Measurements from ENCODE around the gene NPFFR2.

NPFFR2 gene

DNA sequence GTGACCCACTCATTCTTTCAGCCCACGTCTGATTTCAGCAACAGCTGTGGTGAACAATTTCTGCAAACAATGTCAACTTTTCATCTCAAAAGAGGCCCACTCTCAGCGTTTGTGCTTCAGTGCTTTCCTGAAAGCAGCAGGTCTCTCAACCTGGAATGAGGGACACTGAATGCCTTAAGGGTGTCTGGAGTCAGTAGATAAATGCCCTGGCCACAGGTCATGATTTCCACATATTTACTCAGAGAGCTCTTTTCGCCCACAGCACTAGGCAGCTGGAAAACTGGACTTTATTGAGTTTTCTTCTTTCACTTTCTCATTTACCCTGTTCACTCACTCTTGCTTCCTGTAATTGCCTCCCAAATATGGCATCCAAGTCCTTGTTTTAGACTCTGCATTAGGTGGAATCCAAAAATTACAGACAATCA lies 52.8 kb downstream of the NPFFR2 start:
- no peak for TF ChIP-seq GATA3 (IDR thresholded peaks at IDR 0.05; ENCODE audit: low read depth, low read length)

DNA sequence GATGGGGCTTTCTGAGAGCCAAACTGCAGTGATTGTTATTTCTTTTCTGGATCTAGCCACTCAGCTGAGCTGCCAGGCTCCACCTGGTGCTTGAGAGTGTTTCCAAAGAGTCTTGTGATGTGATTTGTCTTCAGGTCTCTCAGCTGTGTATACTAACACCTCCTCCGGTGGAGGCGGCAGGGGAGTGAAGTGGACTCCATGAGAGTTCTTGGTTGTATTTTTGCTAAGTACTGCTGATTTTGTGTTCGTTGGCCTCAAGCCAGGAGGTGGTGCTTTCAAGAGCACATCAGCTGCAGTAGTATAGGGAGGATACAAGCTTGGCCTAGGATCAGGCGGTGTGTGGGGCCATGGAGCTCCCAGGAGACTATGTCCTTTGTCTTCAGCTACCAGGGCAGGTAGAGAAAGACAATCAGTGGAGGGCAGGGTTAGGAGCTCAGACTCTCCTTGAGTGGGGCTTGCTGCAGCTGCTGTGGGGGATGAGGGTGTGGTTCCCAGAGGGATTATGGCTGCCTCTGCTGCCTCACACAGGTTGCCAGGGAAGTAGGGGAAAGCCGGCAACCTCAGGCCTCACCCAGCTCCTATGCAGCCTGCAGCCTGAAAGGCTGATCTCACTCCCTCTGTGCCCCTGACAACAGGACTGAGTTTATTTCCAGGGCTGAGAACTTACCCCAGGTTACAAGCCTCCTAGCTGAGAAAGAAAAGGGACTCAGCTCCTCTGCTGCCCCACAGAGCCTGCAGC lies 62.4 kb downstream of the NPFFR2 start:
- no peak for TF ChIP-seq GATA3 (IDR thresholded peaks at IDR 0.05; ENCODE audit: low read depth, low read length)

DNA sequence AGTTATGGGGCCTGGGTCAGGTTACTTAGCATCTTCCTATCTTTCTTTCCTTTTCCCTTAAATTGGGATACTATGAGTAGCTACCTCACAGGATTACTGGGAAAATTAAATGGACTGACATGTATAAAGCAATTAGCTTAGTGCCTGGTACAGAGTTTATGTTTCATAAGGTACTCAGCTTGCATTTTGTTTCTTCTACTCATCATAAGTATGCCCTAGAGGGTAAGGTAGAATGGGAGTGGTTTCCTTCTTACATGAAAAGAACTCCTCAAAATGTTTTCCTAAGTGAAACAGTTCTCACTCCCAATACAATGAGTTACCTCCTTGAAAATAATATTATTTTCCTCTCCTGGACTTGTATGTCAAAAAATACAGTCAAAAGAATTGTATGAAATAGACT lies 75.7 kb downstream of the NPFFR2 start:
- TF ChIP-seq GATA2 (IDR thresholded peaks at IDR 0.05; ENCODE audit: low read depth, low read length) (no peak), GATA3 (IDR thresholded peaks at IDR 0.05; ENCODE audit: low read depth, low read length) (no peak)

DNA sequence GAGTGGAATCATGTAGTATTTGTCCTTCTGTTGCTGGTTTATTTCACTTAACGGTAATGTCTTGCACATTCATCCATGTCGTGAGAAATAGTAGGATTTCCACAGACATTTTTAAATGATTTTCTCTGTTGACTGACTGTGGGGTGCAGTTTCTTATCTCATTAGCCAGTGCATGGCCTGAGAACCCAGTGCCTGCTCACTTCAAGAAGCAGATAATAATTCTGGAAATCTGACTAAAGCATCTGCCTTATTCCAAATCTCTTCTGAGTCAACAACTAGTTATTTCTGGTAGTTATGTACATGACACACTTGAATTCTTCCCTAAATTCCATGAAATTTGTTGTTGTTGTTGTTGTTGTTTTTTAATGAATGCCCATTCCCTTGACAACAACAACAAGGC lies 77.6 kb downstream of the NPFFR2 start:
- TF ChIP-seq GATA2 (IDR thresholded peaks at IDR 0.05; ENCODE audit: low read depth, low read length) (no peak), GATA3 (IDR thresholded peaks at IDR 0.05; ENCODE audit: low read depth, low read length) (no peak)

DNA sequence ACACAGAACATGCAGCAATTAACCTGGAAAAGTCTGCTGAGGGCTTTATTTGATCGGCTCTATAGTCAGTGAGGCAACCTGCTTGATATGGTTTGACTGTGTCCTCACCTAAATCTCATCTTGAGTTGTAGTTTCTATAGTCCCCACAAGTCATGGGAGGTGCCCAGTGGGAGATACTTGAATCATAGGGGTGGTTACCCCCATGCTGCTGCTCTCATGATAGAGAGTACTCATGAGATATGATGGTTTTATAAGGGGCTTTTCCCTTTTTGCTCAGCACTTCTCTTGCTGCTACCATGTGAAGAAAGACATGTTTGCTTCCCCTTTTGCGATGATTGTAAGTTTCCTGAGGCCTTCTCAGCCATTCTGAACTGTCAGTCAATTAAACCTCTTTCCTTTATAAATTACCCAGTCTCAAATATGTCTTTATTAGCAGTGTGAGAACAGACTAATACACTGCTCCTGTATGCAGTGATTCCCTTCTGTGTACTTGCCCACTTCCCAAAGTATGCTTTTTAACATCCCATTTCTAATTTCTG lies 78.2 kb downstream of the NPFFR2 start:
- TF ChIP-seq GATA3 (IDR thresholded peaks at IDR 0.05; ENCODE audit: low read depth, low read length) = no peak
- TF ChIP-seq GATA2 (IDR thresholded peaks at IDR 0.05; ENCODE audit: low read depth, low read length) = no peak

DNA sequence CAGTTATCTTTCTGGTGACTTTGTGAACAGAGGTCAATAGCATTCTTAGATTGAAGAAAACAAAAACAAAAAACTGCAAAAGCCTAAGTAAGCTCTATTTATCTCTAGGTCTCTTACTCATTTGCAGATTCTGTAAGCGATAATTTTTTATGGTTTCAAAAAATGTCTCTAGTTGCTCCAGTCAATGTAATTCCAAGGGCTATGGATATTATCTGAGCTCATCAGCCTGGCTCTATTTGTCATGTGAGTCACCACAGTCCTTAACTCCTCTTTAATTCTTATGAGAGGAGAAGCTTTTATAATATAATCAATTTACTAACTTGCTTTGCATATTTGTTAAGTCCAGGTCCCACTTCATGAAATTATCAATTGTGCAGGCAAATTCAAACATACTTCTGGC lies 79.1 kb downstream of the NPFFR2 start:
- TF ChIP-seq GATA2 (IDR thresholded peaks at IDR 0.05; ENCODE audit: low read depth, low read length) = no peak
- no peak for TF ChIP-seq GATA3 (IDR thresholded peaks at IDR 0.05; ENCODE audit: low read depth, low read length)

DNA sequence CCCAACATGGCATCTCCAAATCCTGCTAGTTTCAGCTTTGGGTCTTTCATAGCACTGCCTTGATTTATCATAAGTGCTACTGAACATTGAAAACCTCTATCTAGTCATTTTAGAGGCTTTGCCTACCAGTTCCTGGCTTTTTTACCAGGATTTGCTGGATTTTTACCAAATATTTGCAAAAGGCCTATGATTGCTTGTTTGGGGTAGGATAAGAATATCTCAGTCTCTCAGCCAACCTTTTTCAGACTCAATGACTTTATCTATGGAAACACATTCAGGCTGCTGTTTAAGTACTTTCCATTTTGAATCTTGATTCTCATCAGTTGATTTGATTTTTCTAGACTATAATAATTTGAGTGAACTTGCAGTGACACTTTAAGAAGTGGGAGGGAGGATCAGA lies 80.1 kb downstream of the NPFFR2 start:
- no peak for TF ChIP-seq GATA3 (IDR thresholded peaks at IDR 0.05; ENCODE audit: low read depth, low read length)
- TF ChIP-seq GATA2 (IDR thresholded peaks at IDR 0.05; ENCODE audit: low read depth, low read length) = no peak

DNA sequence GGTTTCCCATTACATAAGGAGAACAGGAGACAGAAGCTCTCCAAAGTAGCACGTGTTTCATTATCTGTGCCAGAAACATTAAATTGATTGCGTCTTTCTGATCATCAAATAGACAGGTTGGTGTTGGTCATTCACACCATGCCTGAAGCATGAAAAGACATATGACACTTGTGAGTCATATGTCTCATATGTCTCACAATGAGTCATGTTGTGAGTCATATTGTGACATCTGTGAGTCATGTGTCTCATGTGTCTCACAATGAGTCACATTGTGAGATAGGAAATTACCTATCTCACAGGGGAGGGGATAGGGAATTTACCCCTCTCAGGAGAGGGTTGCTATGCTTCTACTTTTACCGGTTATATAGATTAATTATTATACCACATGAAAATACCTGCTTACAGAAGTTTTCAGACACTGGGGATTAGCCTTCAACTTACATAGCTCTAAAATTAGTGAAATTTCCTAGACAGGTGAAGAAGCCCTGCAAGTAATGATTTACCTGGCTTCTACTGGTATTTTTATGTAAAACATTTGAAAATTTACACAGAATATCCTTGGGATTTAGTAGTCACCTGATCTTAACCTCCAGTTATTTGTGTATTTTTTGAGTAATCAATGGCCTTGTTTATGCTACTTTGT lies 80.8 kb downstream of the NPFFR2 start:
- TF ChIP-seq GATA3 (IDR thresholded peaks at IDR 0.05; ENCODE audit: low read depth, low read length) (no peak), GATA2 (IDR thresholded peaks at IDR 0.05; ENCODE audit: low read depth, low read length) (no peak)

DNA sequence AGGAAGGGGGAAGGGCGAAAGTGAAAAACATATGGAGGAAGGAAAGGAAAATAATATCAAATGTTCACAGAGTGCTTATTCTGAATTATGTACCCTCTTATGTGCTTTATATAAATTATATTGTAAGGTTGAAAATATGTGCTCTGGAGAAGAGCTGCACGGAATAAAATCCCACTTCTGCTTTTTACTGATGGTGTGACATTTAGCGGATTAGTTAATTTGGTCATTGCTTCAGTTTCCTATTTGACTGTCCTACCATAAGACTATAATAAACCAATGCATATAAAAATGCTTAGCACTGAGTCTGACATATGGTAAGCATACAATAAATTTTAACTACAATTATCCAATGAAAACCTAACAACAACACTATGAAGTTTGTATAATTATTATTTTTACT lies 86.2 kb downstream of the NPFFR2 start:
- TF ChIP-seq GATA3 (IDR thresholded peaks at IDR 0.05; ENCODE audit: low read depth, low read length) (no peak), GATA2 (IDR thresholded peaks at IDR 0.05; ENCODE audit: low read depth, low read length) (no peak)

DNA sequence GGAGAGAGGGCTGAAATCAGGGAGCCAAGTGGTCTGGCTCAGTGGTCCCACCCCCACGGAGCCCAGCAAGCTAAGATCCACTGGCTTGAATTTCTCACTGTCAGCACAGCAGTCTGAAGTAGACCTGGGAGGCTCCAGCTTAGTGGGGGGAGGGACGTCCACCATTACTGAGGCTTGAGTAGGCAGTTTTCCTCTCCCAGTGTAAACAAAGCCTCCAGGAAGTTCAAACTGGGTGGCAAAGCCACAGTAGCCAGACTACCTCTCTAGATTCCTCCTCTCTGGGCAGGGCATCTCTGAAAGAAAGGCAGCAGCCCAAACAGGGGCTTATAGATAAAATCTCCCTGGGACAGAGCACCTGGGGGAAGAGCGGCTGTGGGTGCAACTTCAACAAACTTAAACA lies 88.1 kb downstream of the NPFFR2 start:
- TF ChIP-seq GATA2 (IDR thresholded peaks at IDR 0.05; ENCODE audit: low read depth, low read length) (no peak), GATA3 (IDR thresholded peaks at IDR 0.05; ENCODE audit: low read depth, low read length) (no peak)

DNA sequence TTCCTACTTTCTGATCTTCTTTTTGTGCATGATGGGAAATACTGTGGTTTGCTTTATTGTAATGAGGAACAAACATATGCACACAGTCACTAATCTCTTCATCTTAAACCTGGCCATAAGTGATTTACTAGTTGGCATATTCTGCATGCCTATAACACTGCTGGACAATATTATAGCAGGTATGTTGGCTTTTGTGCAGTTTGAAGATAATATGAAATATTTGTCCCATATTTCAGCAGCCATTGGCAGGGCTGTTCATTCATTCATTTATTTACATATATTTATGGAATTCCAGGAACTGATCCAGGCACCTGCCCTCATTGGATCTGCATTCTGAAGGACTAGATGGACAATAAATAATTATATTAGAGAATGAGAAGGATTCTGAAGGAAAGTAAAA lies 96.9 kb downstream of the NPFFR2 start:
- TF ChIP-seq GATA2 (IDR thresholded peaks at IDR 0.05; ENCODE audit: low read depth, low read length) = no peak
- TF ChIP-seq GATA3 (IDR thresholded peaks at IDR 0.05; ENCODE audit: low read depth, low read length) = no peak

DNA sequence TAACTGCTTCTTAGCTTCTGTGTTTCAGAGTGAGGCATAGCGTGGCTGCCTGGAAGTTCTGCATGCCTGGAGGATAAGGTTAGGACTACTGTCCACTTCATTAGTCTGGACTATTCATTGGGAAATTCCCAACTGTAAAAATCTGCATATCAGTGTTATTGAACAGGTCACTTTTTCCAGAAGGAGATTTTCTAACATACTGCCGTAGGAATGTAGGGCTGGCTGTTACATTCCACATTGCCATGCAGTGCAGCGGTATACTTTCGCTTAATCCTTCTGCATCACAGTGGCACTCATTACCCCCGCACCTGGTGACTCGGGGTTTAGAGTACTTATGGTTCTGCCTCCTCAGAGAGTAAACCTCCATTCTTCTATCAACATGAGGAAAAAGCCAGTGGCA lies 104.6 kb downstream of the NPFFR2 start:
- no peak for TF ChIP-seq GATA2 (IDR thresholded peaks at IDR 0.05; ENCODE audit: low read depth, low read length)
- no peak for TF ChIP-seq GATA3 (IDR thresholded peaks at IDR 0.05; ENCODE audit: low read depth, low read length)

DNA sequence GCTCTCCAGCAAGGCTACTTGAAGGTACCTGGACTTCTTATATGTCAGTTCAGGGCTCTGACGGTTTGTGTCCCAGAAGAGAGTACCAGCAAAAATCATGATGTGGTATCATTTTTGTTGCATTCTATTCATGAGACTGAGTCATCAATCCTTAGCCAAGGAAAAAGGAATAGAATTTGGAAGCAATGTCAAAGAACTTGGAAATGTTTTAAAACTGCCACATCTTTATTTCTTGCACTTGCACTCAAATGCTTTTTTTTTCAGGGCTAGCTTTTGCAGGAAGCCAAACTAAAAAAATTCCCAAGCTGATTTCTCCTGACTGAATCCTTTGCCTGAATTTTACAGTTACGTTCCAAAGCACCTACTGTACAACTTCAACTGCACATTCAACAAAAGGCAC lies 112.4 kb downstream of the NPFFR2 start:
- no peak for TF ChIP-seq GATA3 (IDR thresholded peaks at IDR 0.05; ENCODE audit: low read depth, low read length)
- TF ChIP-seq GATA2 (IDR thresholded peaks at IDR 0.05; ENCODE audit: low read depth, low read length) = no peak

DNA sequence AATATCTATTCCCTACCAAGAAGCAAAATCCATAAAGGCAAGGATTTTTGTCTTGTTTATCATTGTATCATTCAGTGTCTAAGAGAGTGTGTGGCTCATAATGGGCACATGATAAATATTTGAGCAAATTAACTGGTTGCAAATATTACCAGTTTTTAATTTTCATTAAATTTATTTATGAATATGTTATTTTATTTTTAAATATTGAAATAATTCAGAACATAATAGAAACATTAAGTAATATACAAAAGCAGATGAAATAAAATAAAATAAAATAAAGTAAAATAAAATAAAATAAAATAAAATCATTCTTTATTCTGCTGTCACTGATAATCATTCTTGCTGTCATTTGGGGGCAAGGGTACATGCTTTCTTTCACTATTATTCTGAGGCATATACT lies 120.9 kb downstream of the NPFFR2 start:
- TF ChIP-seq GATA3 (IDR thresholded peaks at IDR 0.05; ENCODE audit: low read depth, low read length) (no peak), GATA2 (IDR thresholded peaks at IDR 0.05; ENCODE audit: low read depth, low read length) (no peak)

DNA sequence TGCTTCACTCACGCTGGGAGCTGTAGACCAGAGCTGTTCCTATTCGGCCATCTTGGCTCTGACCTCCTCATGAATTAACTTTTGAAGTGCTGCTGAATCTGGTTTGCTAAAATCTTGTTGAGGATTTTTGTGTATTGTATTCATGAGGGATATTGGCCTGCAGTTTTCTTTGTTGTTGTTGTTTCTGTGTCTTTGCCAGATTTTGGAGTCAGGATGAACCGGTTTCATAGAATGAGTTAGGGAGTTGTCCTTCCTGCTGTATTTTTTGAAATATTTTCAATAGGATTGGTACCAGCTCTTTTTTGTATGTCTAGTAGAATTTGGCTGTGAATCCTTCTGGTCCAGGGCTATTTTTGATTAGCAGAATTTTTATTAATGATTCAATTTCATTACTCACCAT lies 138.1 kb downstream of the NPFFR2 start:
- no peak for TF ChIP-seq GATA3 (IDR thresholded peaks at IDR 0.05; ENCODE audit: low read depth, low read length)
- no peak for TF ChIP-seq GATA2 (IDR thresholded peaks at IDR 0.05; ENCODE audit: low read depth, low read length)

All from SH-SY5Y (cell line).